GM23338 (cell line): ENCODE results near the gene GNG12. TPM values are rescaled to one million over a fixed set of nuclear protein-coding genes. Genes with fewer than 3 reads are reported as not detected.

Source experiments
- ATAC-seq: fragments of 200-7000 bp; cut with Tn5 transposase; 3 replicates; pipeline ENCODE4 v1.9.1; 2020
- DNase-seq: peaks from one replicate; pipeline ENCODE4 v3.0.0-alpha.2; 2015; ENCODE audit warnings: low spot score
- H2AFZ ChIP-seq: fragments of 200-600 bp; sonication (generic); 2 replicates; pipeline ENCODE4 v1.8.0; 2016; ENCODE audit warnings: antibody characterized with exemption, mild to moderate bottlenecking, moderate library complexity
- H3F3A ChIP-seq: fragments of 200-600 bp; sonication (generic); replicated peaks from 2 replicates; pipeline ENCODE4 v1.8.0; 2017; ENCODE audit warnings: antibody characterized with exemption, mixed run types, low read depth
- H3K27ac ChIP-seq: fragments of 200-600 bp; sonication (generic); 2 replicates; pipeline ENCODE4 v1.6.1; 2016; ENCODE audit warnings: low read depth
- H3K27me3 ChIP-seq: fragments of 200-600 bp; sonication (generic); 2 replicates; pipeline ENCODE4 v1.8.0; 2016; ENCODE audit warnings: mild to moderate bottlenecking, mixed run types, moderate library complexity; ENCODE audit not compliant: insufficient read depth
- H3K36me3 ChIP-seq: fragments of 200-600 bp; sonication (generic); 2 replicates; pipeline ENCODE4 v1.8.0; 2016; ENCODE audit warnings: mild to moderate bottlenecking; ENCODE audit not compliant: insufficient read depth
- H3K4me1 ChIP-seq: fragments of 200-600 bp; sonication (generic); 2 replicates; pipeline ENCODE4 v1.8.0; 2016; ENCODE audit warnings: mild to moderate bottlenecking, moderate library complexity; ENCODE audit not compliant: insufficient read depth
- H3K4me2 ChIP-seq: fragments of 200-600 bp; sonication (generic); 2 replicates; pipeline ENCODE4 v1.7.1; 2017; ENCODE audit warnings: mixed run types
- H3K4me3 ChIP-seq: fragments of 200-600 bp; sonication (generic); 2 replicates; pipeline ENCODE4 v1.6.1; 2016; ENCODE audit warnings: mixed run types
- H3K79me2 ChIP-seq: fragments of 200-600 bp; sonication (generic); replicated peaks from 2 replicates; pipeline ENCODE4 v1.8.0; 2017; ENCODE audit warnings: mild to moderate bottlenecking; ENCODE audit not compliant: insufficient read depth
- H3K9me2 ChIP-seq: fragments of 200-600 bp; sonication (generic); 2 replicates; pipeline ENCODE4 v1.8.0; 2017; ENCODE audit not compliant: insufficient read depth
- H4K20me1 ChIP-seq: fragments of 200-600 bp; sonication (generic); replicated peaks from 2 replicates; pipeline ENCODE4 v1.8.0; 2017; ENCODE audit warnings: mild to moderate bottlenecking; ENCODE audit not compliant: insufficient read depth
- H3K27ac Mint-ChIP-seq: 2 replicates; pipeline ENCODE4 v1.8.0; 2020; ENCODE audit warnings: inconsistent platforms, mild to moderate bottlenecking, moderate library complexity, mixed read lengths
- H3K27me3 Mint-ChIP-seq: 3 replicates; pipeline ENCODE4 v1.8.0; 2022; ENCODE audit warnings: low read depth, mild to moderate bottlenecking, moderate library complexity, mixed read lengths, inconsistent platforms; ENCODE audit not compliant: insufficient read depth, poor library complexity
- H3K36me3 Mint-ChIP-seq: 3 replicates; pipeline ENCODE4 v1.8.0; 2021; ENCODE audit warnings: low read depth, mild to moderate bottlenecking, inconsistent platforms, moderate library complexity, mixed read lengths
- H3K4me1 Mint-ChIP-seq: 3 replicates; pipeline ENCODE4 v1.8.0; 2020; ENCODE audit warnings: mild to moderate bottlenecking, inconsistent platforms, mixed read lengths
- H3K4me3 Mint-ChIP-seq: 3 replicates; pipeline ENCODE4 v1.8.0; 2021; ENCODE audit warnings: moderate library complexity, mild to moderate bottlenecking, inconsistent platforms, mixed read lengths
- H3K9me3 Mint-ChIP-seq: 3 replicates; pipeline ENCODE4 v1.8.0; 2020; ENCODE audit warnings: moderate library complexity, mild to moderate bottlenecking, inconsistent platforms, mixed read lengths
- CREB1 ChIP-seq: fragments of 250-450 bp; sonication (Bioruptor Pico); IDR thresholded peaks from 2 replicates; pipeline ENCODE4 v1.5.0; 2020; ENCODE audit warnings: low read depth, mild to moderate bottlenecking, moderate library complexity
- CTCF ChIP-seq, 2 experiments: fragments of 200-600 bp in 1 of 2; sonication (generic) in 1 of 2; conservative IDR thresholded peaks; 2 replicates each; pipeline versions ENCODE4 v1.5.1 to v1.6.1; 2016 to 2017; ENCODE audit warnings: antibody characterized with exemption in 2 of 2, low read depth in 2 of 2, mild to moderate bottlenecking in 2 of 2, moderate library complexity in 1 of 2
- ETS1 ChIP-seq: IDR thresholded peaks from 2 replicates; pipeline ENCODE4 v1.6.1; 2016; ENCODE audit warnings: antibody characterized with exemption
- EZH2 ChIP-seq: fragments of 200-600 bp; sonication (generic); IDR thresholded peaks from one replicate; pipeline ENCODE4 v1.8.0; 2017; ENCODE audit warnings: antibody characterized with exemption, mild to moderate bottlenecking, low read depth; ENCODE audit not compliant: unreplicated experiment
- EZH2phosphoT487 ChIP-seq: fragments of 200-600 bp; sonication (generic); IDR thresholded peaks from one replicate; pipeline ENCODE4 v1.8.1; 2018; ENCODE audit warnings: antibody characterized with exemption; ENCODE audit not compliant: unreplicated experiment
- JUNB ChIP-seq: IDR thresholded peaks from one replicate; pipeline ENCODE4 v1.6.1; 2016; ENCODE audit warnings: antibody characterized with exemption; ENCODE audit not compliant: unreplicated experiment
- NANOG ChIP-seq: IDR thresholded peaks from 2 replicates; pipeline ENCODE4 v1.6.1; 2016; ENCODE audit warnings: antibody characterized with exemption, borderline replicate concordance
- POLR2AphosphoS5 ChIP-seq: IDR thresholded peaks from 2 replicates; pipeline ENCODE4 v1.6.1; 2016; ENCODE audit warnings: antibody characterized with exemption, low read depth
- REST ChIP-seq: IDR thresholded peaks from one replicate; pipeline ENCODE4 v1.6.1; 2018; ENCODE audit warnings: antibody characterized with exemption; ENCODE audit not compliant: unreplicated experiment
- STAT1 ChIP-seq: IDR thresholded peaks from one replicate; pipeline ENCODE4 v1.6.1; 2016; ENCODE audit warnings: antibody characterized with exemption; ENCODE audit not compliant: unreplicated experiment
- ZNF114 ChIP-seq: fragments of 250-450 bp; sonication (Bioruptor Pico); IDR thresholded peaks from 2 replicates; pipeline ENCODE4 v1.5.0; 2020; ENCODE audit warnings: mild to moderate bottlenecking, moderate library complexity
- ZNF331 ChIP-seq: fragments of 250-450 bp; sonication (Bioruptor Pico); IDR thresholded peaks from 2 replicates; pipeline ENCODE4 v1.5.0; 2020; ENCODE audit warnings: low read depth, mild to moderate bottlenecking, moderate library complexity
- ZNF462 ChIP-seq: fragments of 250-450 bp; sonication (Bioruptor Pico); IDR thresholded peaks from 2 replicates; pipeline ENCODE4 v1.5.0; 2020; ENCODE audit warnings: mild to moderate bottlenecking, moderate library complexity
- polyA plus RNA-seq: library from polyadenylated mRNA; unstranded; fragments of >200 nt; fragmentation: Nextera tagmentation; extraction: Ambion mirVana; gene quantifications from 2 replicates; pipeline ENCODE4 v1.2.1, GENCODE V29; 2016
- total RNA-seq: library from RNA; depleted of rRNA; stranded (reverse); fragments of >200 nt; shearing (Covaris generic); gene quantifications from 2 replicates; pipeline ENCODE4 v1.2.3, GENCODE V29; 2014

The GNG12 gene
- total and polyA plus RNA-seq, 2 experiments from 2014 or later, result 13.4 to 33.0 TPM

GRCh38 chr1:67741121-67741520 is 92.1 kb downstream of the GNG12 start (continued):
- no peak for TF ChIP-seq CREB1 (CRISPR knock-in tag)
- no peak for TF ChIP-seq ZNF331 (CRISPR knock-in tag)
- no peak for TF ChIP-seq POLR2AphosphoS5
- TF ChIP-seq STAT1, result no peak
- TF ChIP-seq NANOG, result no peak

- Mint-ChIP-seq H3K9me3 (no peaks in the 10 kb centered on the region), H3K27ac (no peak overlapping the region), H3K4me3 (no peak overlapping the region), H3K27me3 (peaks cover 2% of the 10 kb centered on the region), H3K36me3 (no peaks in the 10 kb centered on the region), H3K4me1 (peaks cover 47% of the 10 kb centered on the region)
- Histone ChIP-seq H3K4me2 (no peak overlapping the region), H3K9me2 (no peaks in the 10 kb centered on the region), H3K79me2 (no peaks in the 10 kb centered on the region), H3K4me1 (peaks cover 26% of the 10 kb centered on the region), H3K27ac (no peak overlapping the region), H3K4me3 (no peak overlapping the region), H3F3A (no peaks in the 10 kb centered on the region), H3K27me3 (peaks cover 7% of the 10 kb centered on the region; the same call in 1 of the 2 replicates), H4K20me1 (no peaks in the 10 kb centered on the region), H3K36me3 (no peaks in the 10 kb centered on the region), H2AFZ (no peak overlapping the region)
- TF ChIP-seq ZNF331 (CRISPR knock-in tag) (no peak), REST (no peak), ZNF114 (CRISPR knock-in tag) (no peak), CREB1 (CRISPR knock-in tag) (no peak), CTCF (conservative IDR thresholded peaks at IDR 0.05; ENCODE audit: low read depth in 2 of 2) (no peak), POLR2AphosphoS5 (no peak), EZH2 (no peak), JUNB (no peak), ZNF462 (no peak), EZH2phosphoT487 (no peak), ETS1 (no peak), STAT1 (no peak), NANOG (no peak)
- no peak for DNase-seq
- ATAC-seq, result no peak
These were observed 92.7 kb downstream of the GNG12 start for GRCh38 chr1:67740543-67740942.
